Measurements from ENCODE around the gene MEP1A.

DNA sequence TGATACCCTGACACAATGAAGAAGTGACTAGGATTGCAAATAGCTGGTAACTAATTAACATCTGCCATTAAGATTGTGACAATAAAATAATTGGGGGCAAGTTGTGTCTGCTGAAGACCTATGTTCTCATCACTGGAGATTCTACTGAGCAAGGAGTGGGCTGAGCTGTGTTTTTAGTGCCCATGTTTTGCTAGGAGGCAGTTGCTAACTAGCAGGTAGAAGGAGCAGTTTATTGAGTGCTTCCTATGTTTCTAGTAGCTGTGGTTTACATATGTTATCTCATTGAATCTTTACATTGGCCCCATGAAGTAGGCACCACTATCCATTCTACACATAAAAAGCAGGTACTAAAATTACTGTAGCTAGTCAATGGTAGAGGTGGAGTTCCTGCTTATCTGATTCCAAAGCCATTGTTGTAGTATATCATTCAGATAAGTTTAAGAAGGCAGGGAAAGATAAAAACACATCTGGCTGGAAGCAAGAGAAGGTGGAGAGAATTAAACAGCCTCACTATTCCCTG, 2.8 kb upstream of the MEP1A start:
- TF ChIP-seq, protein P1, sequence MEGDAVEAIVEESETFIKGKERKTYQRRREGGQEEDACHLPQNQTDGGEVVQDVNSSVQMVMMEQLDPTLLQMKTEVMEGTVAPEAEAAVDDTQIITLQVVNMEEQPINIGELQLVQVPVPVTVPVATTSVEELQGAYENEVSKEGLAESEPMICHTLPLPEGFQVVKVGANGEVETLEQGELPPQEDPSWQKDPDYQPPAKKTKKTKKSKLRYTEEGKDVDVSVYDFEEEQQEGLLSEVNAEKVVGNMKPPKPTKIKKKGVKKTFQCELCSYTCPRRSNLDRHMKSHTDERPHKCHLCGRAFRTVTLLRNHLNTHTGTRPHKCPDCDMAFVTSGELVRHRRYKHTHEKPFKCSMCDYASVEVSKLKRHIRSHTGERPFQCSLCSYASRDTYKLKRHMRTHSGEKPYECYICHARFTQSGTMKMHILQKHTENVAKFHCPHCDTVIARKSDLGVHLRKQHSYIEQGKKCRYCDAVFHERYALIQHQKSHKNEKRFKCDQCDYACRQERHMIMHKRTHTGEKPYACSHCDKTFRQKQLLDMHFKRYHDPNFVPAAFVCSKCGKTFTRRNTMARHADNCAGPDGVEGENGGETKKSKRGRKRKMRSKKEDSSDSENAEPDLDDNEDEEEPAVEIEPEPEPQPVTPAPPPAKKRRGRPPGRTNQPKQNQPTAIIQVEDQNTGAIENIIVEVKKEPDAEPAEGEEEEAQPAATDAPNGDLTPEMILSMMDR (IDR thresholded peaks at IDR 0.05): no peak
- TF ChIP-seq EZH2 (IDR thresholded peaks at IDR 0.05; ENCODE audit: borderline replicate concordance, insufficient read depth, low read depth, low read length, poor library complexity, severe bottlenecking): no peak
